VCaP (cell line): ENCODE measurements around the gene OR10P1.
"Not testable (repeated sequence)": the region's sequence is repeated elsewhere in the genome, so short reads cannot be mapped to it uniquely, and the experiment has no call there.

Experiments
- H3K27ac ChIP-seq: fragments of 450-650 bp; 2 replicates; pipeline ENCODE4 v1.5.1; 2017
- CTCF ChIP-seq: fragments of 450-650 bp; conservative IDR thresholded peaks from 2 replicates; pipeline ENCODE4 v1.5.1; 2017; ENCODE audit warnings: mild to moderate bottlenecking, moderate library complexity

OR10P1 gene

GRCh38 chr12:55637467-55637866 is 775 bp downstream of the OR10P1 start:
- TF ChIP-seq CTCF = no peak
- H3K27ac ChIP-seq = no peak overlapping the region

- no peak for TF ChIP-seq CTCF
- no peak overlapping the region for H3K27ac ChIP-seq
Measured at GRCh38 chr12:55641595-55641994, 4.9 kb downstream of the OR10P1 start.

GRCh38 chr12:55642267-55642666 is 5.6 kb downstream of the OR10P1 start:
- no peak for TF ChIP-seq CTCF
- no peak overlapping the region for H3K27ac ChIP-seq

GRCh38 chr12:55642669-55643068 is 6.0 kb downstream of the OR10P1 start:
- no peak overlapping the region for H3K27ac ChIP-seq

GRCh38 chr12:55644591-55644990 is 7.9 kb downstream of the OR10P1 start:
- no peak for TF ChIP-seq CTCF
- no peak overlapping the region for H3K27ac ChIP-seq

More at GRCh38 chr12:55642669-55643068, 6.0 kb downstream of the OR10P1 start:
- TF ChIP-seq CTCF = no peak

GRCh38 chr12:55647027-55647426 is 10.3 kb downstream of the OR10P1 start:
- no peak overlapping the region for H3K27ac ChIP-seq
- TF ChIP-seq CTCF = no peak

GRCh38 chr12:55650620-55651298 is 14.1 kb downstream of the OR10P1 start:
- not testable (repeated sequence) for H3K27ac ChIP-seq

GRCh38 chr12:55651299-55651683 is 14.6 kb downstream of the OR10P1 start:
- TF ChIP-seq CTCF = no peak

More at GRCh38 chr12:55651299-55651683, 14.6 kb downstream of the OR10P1 start:
- H3K27ac ChIP-seq = no peak overlapping the region
